GM21717 (cell line): Measurements from ENCODE around the gene TFB2M.

Experiments used
- ATAC-seq: cut with Tn5 transposase; IDR thresholded peaks from one replicate; pipeline ENCODE4 v1.9.1; 2021; ENCODE audit warnings: mild to moderate bottlenecking, moderate library complexity; ENCODE audit not compliant: unreplicated experiment

The TFB2M gene

DNA sequence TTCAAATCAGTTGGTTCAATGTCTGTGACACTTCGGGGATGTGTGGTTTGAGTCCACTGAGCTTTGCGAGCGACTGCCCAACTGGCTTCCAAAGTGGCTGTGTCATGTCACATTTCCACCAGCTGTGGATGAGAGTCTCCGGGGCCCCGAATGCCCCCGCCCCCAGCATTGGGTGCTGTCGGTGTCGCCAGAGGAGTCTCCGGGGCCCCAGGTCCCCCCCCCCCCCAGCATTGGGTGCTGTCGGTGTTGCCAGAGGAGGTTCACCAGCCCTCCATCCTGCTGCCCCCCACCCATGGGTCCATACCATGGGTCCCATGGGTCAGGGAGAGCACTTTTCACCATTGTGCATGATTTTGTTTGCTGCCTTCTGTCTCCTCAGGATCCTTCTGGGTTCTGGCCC, 49.9 kb downstream of the TFB2M start:
- no peak for ATAC-seq

DNA sequence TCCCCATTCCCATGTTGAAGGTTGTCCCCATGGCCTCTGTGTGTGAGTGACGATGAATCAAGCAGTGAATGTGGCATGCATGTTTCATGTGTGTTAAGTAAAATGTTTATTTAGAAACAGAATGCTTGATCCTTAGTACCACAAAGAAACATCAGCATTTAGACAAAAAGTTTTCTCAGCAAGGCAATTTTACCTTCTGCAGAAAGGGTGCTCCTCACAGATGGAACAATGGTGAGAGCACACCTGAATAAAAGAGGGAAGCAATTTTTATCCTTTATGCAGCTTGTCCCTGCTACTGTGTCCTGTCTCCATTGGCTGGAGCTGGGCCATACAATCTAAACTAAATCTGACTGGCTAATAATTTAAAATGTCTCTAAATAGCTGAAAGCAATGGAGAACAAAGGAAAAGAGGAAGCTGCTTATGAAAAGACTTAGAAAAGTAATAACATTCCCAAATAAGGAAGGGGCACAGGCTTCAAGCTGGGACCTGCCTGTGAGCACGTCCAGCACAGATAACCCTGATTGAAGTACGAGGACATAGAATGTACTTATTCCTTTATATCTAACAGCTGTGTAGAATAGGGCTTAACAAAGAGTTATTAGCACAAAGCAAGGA, 50.6 kb downstream of the TFB2M start:
- no peak for ATAC-seq

DNA sequence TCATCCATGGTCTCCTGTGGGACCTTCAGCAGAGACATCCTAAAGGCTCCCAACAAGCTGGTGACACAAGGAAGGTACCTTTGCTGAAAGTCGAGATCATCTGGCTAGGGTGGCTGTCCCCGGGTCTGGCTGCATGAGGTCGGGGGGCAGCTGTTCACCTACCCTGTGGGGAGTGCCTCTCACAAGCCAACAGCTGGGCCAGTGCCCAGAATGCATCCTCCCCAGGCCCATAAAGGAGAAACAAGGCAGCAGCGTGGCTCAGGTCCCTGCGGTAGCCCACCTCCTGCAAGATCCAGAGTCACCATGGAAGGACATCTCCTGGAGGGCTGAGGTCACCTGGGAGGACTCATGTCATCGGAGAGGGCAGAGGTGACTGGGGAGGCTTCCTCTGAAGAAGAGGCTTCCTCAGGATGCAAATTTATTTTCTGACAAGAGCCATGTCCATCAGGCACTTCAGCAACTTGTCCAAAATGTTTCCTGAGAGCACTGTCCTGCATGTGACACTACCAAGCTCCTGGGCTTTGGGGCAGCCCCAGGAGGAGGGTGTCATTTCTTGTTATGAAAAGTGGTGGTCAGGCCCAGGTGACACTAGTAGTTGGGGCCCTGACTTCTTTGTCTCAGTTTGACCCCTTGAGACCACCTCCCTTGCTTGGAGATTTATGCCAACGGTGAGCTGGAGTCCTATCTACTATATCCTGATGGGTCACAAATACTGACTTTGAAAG, 52.3 kb downstream of the TFB2M start:
- no peak for ATAC-seq

DNA sequence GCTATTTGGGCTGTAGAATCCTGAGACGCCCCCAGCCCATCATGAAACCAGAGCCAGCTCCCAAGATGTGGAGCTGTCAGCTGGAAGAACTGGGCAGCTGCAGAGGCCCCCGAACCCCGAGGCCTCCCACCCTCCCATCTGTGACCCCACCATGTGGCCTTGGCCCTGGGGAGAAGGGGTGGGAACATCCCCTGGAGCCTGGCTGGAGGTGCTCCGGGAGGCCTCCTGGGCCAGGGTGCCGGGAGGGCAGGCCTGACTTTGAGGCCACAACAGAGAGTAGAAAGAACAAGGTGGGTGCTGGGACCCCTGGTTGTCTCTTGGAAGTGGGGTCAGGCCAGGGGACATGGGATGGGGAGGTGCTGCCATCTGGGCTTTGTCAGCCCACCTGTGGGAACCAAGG, 53.0 kb downstream of the TFB2M start:
- ATAC-seq: no peak

DNA sequence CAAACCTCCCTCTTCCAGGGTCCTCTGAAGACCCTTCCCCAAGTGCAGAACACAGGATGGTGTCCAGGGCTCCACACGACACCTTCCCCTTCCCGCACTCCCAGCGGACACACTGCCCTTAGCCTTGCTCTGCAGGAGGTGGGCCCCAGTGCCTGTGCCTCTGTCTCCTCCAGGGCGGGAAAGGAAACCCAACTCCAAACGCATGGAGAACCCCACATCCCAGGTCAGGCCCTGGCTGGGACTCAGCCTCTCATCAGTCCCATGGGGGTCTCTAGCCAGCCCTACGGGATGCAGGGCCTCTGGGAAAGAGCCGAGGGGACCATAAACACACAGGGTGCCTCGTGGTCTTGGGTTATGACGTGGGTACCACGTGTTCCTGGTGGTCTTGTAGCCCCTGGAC, 53.4 kb downstream of the TFB2M start:
- ATAC-seq: no peak

DNA sequence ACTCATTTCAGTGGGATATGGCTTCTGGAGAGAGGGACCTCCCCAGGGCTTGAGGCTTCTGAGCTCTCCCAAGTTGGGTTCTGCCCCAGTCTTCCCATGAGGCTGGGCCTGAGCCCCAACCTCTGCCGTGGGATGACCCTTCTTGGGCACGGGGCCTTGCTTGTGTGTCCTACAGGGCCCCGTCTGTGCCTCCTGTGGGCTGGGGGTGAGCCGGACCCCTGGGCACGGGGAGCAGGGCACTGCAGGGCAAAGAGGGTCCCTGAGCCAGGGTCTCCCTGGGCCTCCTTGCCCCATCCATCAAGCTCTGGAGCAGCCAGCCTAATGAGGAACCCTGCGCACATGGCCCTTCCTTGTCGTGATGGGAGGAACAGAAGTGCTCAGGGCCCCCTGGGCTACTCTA, 53.8 kb downstream of the TFB2M start:
- ATAC-seq: no peak

DNA sequence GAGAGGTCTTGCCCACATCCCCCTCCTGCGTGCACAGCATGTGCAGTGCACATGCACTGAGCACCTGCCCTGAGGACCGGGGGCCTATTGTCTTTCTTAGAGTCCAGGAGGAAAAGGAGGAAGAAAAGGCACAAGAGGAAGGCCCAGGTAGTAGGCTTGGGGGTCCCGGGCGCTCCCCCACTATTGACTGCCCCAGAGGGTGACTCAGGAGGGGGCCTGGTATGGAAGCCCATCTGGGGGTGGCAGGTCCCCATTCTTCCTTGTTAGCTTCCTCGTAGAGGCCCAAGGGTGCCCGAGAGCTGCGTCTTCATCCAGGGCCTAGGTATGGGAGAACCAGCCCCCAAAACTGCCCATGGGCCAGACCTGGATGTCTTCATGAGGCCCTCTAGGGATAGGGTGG, 54.9 kb downstream of the TFB2M start:
- ATAC-seq: no peak

DNA sequence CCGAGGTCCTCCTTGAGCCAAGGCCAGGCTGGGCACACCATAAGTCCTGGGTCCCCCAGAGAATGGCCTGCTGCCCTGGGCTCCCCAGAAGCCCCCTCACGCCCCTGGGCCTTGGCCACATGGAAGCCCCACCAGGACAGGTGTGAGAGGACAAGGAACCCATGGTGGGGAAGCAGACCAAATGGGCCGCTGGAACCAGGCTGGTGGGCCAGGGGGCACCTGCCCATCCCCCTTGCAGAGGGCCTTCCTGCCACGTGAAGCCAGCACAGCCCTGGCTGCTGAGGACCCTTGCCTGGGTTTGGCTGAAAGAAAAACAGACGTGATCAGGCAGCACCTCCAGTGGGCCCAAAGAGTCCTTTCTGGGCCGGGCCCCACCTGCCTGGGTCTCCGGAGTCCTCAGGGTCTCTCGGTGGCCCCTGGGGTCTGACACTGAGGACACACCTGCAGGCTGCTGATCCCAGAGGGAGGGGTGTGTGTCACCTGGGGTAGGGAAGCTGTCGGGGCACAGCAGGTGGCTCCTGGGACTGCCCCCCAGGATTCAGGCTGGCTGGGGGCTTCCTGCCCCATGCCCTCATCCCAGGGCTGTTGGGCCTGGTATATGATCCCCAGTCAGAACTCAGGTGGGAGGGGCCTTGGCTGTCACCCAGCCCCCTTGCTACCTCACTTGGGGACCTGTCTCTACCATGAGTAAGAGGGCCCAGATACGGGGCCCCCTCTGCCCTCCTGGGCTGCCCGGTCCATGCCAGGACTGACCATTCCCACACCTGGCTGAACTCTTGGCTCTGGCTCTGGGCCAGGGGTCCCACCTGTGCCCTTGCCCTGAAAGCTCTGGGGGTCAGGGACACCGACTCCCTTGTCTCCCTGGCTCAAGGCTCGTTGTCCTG, 55.7 kb downstream of the TFB2M start:
- ATAC-seq: no peak

DNA sequence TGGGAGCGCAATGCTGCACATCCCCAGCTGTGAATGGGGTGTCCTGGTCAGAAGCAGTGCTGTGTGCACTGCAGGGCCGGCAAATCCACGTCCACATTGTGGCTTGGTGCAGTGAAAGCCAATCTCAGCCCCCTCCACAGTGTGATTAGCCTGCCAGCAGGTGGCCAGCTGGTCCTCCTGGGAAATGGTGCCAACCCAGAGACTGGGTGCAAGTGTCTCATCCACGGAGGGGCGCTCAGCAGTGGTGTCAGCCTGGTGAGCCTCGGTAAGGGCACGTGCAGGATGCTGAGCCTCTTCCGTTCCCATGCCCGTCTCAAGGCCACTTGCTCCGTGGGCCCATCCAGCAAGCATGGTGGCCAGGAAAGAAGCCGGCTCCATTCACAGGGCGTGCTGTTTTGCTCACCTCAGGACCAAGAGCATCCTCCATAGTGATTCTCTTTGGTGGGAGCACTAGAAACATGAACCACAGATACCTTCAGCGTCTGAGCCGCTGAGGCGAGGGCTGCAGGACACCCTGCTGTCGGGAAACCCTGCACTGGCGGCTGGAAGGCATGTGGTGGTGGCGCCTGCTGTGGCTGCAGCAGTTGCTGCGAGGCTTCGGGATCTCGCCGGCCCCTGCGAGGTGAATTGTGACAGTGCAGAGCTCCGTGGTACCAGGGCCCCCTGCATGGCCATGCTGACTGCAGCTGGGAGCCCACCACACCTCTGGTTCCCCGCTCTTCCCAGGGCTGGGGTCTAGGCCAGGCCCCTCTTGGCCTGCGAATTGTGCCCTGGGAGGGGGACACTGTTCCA, 57.0 kb downstream of the TFB2M start:
- no peak for ATAC-seq

DNA sequence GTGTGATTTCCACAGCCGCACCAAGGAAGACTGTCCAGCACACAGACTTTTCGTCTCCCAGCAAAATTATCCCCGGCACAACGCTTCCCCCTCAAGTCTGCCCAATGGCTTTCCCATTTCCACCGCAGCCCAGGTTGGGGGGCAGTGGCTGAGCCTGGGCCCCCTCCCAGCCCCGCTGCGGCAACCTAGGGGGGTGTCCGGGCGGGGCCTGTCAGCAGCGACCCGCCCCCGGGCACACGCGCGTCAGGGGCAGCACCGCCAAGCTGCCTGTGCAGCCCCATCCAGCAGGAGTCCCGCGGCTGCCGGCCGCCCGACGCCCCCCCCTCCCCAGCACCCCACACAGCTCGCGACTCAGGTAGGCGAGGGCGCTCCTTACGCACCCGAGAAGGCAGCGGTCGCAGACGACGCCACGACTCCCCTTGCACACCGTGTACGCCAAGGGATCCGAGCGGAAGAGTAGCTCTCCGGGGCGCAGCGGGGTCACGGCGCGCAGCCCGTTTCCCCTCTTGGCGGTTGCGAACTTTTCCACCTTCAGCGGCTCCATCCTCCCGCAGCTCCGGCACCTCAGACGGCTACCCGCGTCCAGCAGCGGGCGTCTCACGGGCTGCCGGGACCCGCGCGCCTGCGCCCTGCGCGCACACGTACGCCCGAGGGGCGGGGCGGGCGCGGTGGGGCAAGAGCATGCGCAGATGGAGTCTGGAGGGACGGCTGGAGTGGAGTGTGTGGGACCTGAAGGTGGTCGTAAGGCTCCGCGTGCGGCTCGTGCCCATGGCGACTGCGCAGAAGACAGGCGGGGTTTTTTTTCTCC, 59.2 kb downstream of the TFB2M start, which contains the start of gene SMYD3:
Gene SMYD3 (minus strand): TSS at position 606 of the 808 bp plus-strand sequence.
- ATAC-seq: peak; percentile 91

DNA sequence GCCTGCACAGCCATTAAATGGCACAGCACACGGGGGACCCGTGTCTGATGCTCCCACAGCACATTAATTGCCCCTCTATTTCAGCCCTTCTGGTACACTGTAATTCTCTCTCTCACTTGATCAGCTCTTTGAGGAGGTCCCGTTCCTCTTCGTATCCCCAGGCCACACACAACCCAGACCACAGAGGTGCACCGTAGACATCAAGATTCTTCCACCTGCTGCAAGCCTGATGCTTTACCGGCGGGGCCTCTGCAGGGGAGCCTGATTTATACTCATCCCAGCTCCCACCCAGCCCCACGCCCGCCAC, 59.7 kb downstream of the TFB2M start:
- peak; percentile 22 for ATAC-seq

DNA sequence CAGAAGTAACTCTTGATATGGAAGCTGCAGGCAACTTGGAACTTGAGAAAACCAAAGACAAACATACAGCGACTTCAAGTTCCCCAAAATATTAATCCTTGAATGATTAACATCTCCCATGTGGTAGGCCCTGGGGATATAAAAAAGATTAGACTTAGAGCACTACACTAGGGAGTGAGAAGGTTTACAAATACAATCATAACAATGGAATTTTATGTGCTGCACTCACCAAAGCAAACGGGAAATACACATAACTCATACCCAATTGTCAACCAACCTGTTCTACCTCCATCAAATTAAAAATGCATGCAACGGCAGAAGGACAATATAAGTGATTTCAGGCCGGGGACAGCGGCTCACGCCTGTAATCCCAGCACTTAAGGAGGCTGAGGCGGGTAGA, 62.7 kb downstream of the TFB2M start:
- ATAC-seq: no peak

DNA sequence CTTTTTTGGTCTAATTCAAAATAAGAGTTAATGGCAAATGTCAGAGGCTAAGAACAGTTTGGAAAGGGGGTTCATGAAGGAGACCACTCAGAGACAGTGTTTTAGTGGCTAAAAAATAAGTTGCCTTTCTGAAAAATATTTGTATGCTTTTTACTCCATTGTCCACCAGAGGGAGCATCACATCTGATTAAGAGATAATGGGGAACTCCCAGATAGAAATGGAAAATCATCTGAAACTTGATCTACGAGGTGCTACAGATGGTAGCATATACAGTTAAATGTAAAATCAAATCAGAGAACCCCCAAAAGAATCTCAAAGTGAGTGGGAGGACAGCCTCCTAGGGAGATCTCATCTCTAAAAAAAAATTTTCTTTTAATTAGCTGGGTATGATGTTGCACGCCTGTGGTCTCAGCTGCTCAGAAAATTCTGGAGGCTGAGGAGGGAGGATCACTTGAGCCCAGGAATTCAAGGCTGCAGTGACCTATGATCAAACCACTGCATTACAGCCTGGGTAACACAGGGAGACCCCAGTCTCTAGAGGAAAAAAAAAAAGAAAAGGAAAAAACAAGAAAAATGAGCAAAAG, 68.6 kb downstream of the TFB2M start:
- ATAC-seq: peak; percentile 55

DNA sequence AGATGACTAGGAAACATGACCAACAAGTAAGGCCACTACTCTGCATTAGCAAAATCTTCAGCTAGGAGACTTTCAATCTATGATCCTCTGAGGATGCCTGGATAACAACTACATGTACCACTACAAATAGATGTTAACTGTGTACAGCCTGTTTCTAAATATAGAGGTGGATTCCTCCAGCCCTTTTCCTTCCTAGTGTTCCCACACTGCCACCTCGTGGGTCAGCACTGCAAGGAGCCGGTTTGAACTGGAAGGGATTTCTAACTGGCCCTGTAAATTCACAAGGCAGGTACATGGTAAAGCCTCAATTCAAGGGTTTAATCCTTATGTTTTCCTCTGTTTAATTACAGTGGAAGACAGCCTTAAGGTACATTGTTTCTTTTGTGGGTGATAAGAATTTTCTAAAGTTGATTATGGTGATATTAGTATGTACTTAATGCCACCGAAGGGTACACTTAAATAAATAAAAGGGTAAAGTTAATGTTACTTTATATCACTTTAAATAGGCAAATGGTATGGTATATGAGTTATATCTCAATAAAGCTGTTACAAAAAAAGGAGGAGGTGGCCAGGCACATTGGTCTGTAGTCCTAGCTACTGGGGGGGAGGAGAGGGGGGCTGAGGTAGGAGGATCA, 73.3 kb downstream of the TFB2M start:
- no peak for ATAC-seq

DNA sequence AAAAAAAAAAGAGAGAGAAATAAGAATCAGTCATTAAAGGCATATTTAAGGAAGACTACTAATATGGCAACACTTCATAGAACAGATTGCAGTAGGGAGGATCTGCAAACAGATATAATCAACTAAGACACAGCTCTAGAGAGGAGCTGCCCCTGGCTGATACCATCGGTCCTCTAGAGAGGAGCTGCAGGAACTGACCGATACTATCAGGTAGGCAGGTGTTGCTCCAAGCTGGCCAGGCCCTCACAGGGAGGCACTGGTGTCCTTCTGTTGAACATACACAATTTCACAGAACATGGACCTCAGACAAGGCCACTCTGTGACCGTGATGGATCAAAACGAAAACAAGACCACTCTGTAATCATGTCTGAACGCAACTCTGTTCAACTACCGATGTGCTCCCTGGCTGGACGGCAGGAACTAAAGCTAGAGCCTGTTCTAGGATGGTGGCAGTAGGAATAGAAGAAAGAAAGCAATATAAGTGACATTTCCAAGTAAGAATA, 74.5 kb downstream of the TFB2M start:
- ATAC-seq: no peak
